HPDE6-E6E7 (cell line): ENCODE results near the gene TNFSF8.

Experiments
- DNase-seq: peaks from one replicate; pipeline ENCODE4 v3.0.0; 2011; ENCODE audit warnings: missing footprints; ENCODE audit errors: extremely low spot score

TNFSF8 gene

DNA sequence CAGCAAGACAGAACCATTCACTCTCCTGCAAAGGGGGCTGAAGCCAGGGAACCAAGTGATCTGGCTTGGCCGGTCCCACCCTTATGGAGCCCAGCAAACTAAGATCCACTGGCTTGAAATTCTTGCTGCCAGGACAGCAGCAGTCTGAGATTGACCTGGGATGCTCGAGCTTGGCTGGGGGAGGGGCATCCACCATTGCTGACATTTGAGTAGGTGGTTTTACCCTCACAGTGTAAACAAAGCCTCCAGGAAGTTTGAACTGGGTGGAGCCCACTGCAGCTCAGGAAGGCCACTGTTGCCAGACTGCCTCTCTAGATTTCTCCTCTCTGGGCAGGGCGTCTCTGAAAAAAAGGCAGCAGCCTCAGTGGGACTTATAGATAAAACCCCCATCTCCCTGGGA lies 60.5 kb downstream of the TNFSF8 start:
- DNase-seq: no peak

DNA sequence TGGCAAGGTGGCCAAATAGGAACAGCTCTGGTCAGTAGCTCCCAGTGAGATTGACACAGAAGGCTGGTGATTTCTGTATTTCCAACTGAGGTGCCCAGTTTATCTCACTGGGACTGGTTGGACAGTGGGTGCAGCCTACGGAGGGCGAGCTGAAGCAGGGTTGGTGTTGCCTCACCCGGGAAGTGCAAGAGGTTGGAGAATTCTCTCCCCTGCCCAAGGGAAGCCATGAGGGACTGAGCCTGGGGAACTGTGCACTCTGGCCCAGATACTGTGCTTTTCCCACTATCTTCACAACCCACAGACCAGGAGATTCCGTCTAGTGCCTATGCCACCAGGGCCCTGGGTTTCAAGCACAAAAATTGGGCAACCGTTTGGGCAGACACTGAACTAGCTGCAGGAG lies 61.0 kb downstream of the TNFSF8 start:
- no peak for DNase-seq

DNA sequence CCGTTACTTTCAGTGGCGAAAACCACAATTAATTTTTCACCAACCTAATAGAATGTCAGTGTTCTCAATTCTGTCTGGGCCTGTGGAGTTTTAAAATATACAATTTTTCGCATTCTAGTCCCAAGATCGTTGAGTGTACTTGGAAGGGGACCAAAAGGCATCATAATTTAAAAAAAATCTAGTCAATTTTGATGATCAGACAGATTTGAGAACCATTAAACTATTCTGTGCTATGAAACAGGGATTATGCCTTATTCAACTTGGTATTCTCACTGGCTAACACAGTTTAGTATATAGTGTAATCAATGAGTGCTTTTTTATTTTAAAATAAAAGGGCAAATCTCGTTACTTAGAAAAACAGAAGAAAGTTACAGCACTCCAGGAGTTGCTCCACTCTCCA lies 63.1 kb downstream of the TNFSF8 start:
- DNase-seq: no peak

DNA sequence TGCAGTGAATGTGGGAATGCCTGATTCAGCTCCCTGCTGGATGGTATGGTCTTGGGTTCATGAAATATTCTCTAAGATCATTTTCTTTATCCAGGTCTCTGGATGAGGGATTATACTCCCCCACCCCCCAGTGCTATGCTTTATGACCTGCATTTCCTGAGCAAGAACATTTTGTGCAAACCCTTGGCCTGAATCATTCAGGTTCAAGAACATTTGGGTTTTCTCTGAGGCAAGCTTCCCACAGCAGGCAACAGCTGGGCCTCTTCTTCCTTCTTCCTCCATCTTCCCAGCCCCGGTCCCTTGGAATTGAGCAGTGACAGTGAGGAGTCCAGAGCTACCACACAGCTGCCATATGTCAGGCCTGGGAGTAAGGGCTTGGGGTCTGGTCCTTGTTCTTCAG lies 65.9 kb downstream of the TNFSF8 start:
- DNase-seq: no peak

DNA sequence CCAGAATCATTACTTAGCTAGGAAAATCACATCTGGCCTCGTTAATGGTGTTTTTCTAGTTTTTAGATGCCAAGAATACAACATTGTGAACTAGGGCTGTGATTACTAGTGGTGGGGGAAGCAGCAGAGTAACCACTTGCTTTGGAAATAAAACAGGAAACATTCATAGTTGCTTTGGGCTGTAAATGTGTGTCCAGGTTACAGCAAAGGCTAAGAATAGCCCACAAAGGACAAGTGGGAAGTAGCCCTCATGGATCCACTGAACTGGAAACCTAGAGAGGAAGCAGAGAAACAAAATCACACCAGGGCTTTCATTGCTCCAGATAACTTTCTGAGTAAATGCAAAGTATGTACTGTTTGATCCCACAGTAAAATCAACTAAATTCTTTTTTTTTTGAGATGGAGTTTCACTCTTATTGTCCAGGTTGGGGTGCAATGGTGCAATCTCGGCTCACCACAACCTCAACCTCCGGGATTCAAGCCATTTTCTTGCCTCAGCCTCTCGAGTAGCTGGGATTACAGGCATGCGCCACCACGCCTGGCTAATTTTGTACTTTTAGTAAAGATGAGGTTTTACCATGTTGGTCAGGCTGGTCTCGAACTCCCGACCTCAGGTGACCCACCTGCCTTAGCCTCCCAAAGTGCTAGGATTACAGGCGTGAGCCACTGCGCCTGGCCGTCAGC lies 68.3 kb downstream of the TNFSF8 start:
- no peak for DNase-seq

DNA sequence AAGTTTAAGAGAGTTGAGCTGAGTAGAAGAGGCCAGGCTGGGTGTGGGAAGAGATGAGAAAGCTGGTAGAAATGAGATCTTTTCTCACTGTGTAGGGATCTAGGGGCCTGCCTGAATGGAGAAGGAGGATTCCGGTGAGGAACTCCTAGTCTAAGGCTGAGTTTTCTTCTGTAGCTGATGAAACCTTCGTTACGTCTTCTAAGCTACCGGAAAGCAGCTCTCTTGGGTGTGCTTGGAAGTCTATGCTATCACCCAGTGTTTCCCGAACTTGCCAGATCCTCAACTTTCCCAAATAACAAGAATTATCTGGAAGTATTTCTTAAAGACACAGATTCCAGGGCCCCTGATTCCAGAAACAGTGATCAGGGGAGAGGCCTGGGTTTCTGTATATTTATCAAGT lies 69.1 kb downstream of the TNFSF8 start:
- no peak for DNase-seq

DNA sequence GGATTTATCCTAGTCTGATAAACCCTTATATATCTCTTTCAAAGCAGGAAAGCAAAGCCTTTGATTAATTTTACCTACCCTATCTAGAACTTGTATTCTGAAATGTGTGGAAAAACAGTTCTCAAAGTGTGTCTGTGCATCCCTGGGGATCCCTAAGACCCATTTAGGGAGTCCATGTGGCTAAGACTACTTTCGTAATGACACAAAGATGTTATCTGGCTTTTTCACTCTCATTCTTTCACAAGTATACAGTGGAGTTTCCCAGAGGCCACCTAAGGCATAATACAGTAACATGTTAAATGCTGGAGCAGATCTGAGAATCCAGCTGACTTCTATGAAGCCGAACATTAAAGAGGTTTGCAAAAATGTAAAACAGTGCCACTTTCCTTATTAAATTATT lies 70.2 kb downstream of the TNFSF8 start:
- no peak for DNase-seq

DNA sequence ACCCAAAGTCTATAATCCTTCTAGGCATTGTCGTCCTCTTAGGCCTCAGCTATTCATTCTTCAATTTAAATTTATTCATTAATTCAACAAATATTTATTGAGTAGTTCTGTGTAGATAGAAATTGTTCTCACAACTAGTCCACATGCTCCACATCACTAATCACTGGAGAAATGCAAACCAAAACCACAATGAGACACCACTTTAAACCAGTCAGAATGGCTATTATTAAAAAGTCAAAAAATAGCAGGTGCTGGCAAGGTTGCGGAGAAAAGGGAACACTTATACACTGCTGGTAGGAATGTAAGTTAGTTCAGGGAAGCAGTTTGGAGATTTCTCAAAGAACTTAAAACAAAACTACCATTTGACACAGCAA lies 73.5 kb downstream of the TNFSF8 start:
- DNase-seq: no peak

DNA sequence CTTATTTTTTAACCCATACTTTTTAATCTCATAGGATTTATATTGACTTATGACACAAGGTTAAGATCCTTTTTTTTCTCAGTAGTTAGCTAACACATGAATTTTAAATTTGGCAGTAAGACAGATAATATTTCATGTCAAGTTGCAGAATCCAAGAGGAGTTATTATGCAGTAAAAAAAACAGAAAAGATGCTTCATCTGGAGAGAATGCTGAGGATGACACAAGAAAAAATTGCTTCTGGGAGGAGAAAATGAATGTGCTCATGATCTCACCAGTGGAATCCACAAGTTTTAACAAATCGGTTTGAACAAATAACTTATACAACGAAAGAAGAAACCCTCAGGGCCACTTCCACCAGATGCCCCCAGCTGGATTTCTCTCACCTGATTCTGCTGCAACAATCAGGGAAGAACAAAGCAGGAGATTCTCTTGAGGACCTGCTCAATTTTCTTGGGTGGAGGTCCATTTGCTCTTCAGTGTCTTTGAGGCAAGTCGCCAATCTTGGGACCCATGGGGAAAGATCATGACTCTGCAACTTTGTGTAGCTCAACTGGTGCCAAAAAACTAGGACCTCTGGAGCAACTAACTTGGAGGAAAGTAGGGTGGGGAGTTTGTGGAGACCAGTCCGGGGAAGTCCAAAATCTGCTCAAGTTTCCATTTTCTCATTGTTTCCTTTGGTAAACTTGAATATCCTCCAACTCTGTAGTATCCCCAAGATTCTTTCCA lies 74.0 kb downstream of the TNFSF8 start:
- DNase-seq: no peak

DNA sequence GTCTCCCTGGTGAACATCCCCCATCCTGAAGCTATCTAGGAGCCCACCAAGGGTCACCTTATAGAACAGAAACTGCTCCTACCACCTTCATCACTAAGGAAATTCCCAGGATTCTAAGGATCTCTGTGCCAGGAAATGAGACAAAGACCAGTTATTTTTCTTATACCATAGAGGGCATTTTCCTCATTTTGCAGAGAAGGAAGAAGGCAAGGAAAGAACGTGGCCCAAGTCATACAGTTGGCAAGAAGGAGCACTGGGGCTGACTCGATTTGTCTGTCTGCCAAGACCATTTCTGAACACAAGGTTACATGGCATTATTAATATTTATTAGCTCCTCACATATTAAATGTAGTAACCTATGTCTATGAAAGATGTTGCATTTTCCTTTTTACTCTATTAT lies 74.9 kb downstream of the TNFSF8 start:
- DNase-seq: no peak

DNA sequence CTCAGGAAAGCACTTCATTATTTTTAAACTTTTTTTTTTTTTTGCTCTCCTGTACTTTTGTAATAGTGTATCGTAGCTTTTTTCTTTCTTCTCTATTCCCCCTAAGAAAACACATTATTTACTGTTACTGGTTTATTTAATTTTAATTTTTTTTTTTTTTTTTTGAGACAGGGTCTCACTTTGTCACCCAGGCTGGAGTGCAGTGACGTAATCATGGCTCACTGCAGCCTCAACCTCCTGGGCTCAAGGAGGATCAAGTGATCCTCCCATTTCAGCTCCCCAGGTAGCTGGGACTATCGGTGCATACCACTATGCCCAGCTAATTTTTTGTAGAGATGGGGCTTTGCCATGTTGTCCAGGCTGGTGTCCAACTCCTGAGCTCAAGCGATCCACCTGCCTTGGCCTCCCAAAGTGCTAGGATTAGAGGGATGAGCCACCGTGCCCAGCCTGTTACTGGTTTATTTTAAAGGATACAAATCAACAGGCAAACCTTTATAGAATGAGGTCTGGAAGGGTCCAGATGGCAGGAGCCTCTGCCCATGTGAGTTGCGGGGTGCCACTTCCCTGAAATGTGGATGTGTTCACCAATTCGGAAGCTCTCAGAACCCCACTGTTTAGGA lies 75.5 kb downstream of the TNFSF8 start:
- no peak for DNase-seq

DNA sequence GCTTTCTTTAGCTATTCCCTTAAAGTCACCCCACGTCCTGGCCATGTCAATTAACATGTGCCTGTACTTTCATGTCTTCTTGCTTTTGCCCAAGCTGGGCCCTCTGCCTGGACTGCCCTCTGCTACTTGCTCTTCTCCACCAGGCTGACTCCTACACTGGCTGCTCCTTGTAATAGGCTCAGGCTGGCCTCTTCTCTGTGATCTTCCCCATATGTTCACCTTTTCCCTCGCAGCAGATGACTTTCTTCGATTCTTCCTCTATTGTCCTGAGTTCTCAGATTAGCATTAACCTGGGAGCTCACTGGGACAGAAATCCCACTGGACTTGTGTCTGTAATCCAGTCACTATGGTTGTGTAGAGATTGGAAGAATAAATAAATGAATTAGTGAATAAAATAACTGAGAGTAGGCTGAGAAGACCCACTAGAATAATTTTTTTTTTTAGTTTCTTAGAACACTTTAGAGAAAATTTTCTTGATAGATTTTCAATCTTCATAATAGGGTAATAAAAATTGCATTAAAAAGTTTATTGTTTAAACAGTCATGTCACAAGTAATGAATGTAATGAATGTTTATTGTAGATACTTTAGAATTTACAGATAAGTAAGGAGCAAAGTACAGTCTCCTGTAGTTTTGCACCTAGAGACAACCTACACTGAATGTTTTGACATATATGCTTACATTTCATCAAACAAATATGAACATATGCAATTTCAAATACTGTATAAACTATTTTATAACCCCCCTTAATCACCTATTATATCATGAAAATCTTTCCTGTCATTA lies 77.1 kb downstream of the TNFSF8 start:
- DNase-seq: no peak

DNA sequence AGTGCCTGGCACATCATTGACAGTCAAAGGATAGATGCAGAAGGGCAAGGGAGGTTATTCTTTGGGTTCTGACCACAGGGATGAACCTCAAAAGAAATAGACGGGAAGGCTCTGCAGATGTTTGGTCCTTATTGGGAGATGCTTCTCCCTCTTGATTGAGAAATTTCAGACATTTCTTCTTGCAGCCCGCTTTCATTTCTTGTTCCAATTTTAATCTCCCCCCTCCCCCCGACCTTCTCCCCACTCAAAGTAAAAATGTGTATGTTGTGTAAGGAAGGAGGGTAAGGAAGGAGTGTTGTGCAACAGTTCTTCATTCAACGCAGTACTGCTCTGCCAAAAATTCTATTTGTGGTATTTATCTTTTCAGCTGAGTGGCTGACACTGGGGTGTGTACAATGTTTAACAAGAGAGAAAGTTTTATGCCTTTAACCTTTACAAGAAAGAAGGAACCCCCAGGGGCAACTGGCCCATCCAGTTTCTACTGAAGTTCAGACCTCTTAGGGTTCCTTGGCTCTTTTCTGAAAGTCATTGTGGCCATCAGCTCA lies 78.3 kb downstream of the TNFSF8 start:
- DNase-seq: no peak

DNA sequence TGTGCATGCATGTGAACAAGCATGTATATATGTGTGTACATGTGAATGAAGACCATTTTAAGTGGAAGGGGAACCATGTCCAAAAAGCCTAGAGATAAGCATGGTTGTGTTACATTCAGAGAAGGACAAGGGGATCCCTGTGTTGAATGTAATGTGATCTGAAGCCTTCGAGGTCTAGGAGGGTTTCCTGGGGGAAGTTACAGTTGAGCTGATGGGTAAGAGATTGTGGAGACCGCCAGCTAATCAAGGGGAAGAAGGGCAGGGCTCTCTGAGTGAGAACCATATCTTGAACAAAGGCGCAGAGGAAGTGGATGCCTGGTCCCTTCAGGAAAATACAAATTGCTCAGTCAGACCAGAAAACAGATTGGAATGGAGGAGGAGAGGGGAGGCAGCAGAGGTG lies 79.1 kb downstream of the TNFSF8 start:
- no peak for DNase-seq
